NCI-H187 treated with DMSO at 0.1 percent for 48 hours (cell line): Measurements from ENCODE around the gene HSF2BP.
"Not testable (repeated sequence)": the region's sequence is repeated elsewhere in the genome, so short reads cannot be mapped to it uniquely, and the experiment has no call there.

Experiments
- DNase-seq: peaks from one replicate; lab custom pipeline; 2025; lab: John Stamatoyannopoulos, UW

HSF2BP gene

DNA sequence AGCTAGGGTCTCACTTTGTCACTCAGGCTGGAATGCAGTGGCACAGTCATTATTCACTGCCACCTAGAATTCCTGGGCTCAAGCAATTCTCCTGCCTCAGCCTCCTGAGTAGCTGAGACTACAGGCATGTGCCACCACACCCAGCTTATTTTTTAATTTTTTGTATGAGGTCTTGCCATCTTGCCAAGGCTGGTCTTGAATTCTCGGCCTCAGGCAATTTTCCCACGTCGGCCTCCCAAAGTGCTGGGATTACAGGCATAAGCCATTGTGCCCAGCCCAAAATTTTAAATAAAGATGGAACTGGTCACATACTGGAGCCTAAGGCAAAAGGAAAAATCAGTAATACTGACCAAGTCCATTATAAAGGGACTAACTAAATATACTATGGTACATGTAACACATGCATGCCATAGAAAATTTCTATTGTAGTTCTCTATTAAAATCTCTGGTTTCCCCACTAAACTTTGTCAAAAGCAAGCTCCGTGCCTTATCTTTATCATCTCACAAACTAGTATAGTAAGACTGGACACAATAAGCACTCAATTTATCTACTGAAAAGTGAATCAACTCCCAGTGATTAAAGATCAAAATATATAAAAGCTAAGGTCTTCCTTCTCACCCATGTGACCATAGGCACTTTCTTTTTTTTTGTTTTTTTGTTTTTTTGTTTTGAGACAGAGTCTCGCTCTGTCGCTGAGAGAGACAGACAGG lies 61.6 kb downstream of the HSF2BP start:
- DNase-seq: no peak

DNA sequence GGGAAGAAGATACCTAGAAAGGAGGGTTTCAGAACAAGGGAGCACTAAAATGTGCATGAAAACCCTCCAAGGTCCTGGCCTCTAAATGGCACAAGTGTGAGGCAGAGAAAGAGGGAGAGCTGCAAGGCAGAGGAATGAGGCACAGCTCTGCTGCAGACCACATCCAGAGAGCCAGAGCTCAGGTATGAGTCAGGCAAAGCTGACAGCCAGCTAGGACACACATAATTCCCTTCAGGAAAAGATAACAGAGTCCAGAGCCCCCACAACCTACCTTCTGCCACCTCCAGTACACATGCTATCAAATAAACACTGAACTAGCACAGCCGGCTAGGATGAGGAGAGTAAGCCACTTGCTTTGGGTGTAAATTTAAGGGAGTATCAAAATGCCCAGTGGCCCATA lies 62.2 kb downstream of the HSF2BP start:
- DNase-seq: no peak

DNA sequence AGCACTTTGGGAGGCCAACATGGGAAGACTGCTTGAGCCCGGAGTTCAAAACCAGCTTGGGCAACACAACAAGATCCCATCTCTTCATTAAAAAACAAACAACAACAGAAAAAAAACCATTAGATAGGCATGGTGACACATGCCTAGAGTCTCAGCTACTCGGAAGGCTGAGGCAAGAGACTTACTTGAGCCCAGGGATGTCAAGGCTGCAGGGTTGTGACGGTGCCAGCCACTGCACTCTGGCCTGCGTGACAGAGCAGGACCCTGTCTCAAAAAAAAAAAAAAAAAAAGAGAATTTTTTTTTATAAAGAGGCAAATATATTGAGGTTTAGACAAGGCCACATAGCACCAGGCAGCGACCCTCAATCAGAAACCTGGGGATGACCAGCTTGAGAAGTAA lies 62.7 kb downstream of the HSF2BP start:
- no peak for DNase-seq

DNA sequence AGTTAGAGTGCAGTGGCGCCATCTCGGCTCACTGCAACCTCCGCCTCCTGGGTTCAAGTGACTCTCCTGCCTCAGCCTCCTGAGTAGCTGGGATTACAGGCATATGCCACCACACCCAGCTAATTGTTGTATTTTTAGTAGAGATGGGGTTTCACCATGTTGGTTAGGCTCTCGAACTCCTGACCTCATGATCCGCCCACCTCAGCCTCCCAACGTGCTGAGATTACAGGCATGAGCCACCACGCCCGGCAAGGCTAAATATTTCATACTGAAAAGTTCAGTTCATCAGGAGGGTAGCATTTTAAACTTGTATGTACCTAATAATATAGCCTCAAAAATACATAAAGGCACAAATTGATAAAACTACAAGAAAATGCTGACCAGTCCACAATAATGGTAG lies 63.5 kb downstream of the HSF2BP start:
- DNase-seq: not testable (repeated sequence)

DNA sequence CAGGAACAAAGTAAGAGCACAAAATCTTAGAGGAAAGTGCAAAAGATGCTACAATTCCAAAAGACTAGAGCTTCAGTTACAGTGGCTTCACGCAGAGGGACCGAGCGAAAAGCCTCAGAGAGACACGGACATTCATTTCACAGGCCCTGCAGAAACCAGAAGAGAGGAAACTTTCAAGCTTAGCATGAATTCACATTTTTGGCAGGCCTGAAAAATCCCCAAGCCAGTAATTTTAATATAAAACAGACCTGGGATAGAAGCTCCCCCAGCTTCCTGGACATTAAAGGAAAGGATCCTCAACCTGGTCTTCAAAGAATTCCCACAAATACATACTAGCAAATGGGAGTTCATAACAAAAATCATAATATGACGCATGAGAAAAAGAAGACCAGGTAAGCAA lies 66.2 kb downstream of the HSF2BP start:
- DNase-seq: no peak

DNA sequence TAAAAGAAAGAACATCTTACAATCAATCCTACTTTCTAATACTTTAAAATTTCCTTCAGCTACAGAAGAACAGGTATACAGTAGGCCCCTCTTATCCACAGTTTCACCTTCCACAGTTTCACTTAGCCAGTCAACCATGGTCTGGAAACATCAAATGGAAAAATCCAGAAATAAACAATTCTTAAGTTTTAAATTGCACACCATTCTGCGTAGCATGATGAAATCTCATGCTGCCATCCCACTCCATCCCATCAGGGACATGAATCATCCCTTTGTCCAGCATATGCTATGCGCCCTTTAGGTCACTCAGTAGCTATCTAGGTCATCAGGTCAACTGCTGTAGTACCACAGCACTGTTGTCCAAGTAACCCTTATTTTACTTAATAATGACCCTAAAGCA lies 67.7 kb downstream of the HSF2BP start:
- DNase-seq: no peak

DNA sequence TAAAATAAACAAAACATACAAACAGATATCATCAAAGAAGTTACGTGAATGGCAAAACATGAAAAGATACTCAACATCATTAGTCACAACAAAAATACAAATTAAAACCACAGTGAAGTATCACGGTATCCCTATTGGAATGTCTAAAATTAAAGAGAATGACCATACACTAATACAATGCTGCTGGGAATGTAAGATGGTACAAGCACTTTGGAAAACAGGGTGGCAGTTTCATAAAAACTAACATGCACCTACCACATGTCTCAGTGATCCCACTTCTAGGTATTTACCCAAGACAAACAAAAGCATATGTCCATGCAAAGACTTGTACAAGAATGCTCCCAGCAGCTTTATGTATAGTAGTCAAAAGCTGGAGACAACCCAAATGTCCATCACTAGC lies 69.1 kb downstream of the HSF2BP start:
- DNase-seq: no peak

DNA sequence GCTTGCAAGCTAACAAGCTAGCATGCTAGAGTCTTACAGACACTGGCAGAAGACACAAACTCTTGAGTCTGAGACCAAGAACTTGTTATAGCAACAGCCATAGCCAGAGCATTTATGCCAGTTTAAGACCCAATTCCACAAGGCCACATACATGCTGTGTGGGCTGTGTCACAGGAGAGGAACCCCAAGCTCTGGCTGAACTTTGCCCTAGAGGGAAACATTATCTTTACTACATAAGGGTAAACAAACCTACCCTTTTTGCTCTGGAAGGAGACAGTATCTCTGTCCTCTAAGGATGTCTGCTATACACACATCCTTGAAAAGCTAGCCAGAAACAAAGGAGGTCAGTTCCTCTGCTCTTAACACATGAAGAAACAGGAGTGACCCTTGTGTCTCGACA lies 70.3 kb downstream of the HSF2BP start:
- no peak for DNase-seq

DNA sequence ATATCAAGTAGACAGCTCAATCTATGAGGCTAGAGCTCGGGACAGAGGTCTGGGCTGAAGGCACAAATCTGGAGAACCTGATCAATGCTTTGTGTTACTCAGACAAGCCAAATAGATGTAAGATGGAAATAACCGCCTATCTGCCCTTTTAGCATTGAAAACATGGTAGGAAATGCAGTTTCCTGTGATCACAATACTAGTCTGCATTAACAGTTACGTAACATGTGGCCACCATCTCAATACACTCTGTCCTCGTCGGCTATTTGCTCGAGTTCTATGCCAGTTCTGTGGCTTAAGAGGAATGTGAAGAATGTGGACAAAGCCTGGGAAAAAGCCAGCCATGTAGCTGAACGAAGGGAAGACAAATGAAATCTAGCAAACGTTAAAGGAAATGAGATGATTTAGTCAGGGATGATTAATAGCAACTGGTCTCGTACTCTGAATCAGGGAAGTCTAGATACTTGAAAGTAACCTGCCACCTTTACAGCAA lies 73.3 kb downstream of the HSF2BP start:
- DNase-seq: no peak

DNA sequence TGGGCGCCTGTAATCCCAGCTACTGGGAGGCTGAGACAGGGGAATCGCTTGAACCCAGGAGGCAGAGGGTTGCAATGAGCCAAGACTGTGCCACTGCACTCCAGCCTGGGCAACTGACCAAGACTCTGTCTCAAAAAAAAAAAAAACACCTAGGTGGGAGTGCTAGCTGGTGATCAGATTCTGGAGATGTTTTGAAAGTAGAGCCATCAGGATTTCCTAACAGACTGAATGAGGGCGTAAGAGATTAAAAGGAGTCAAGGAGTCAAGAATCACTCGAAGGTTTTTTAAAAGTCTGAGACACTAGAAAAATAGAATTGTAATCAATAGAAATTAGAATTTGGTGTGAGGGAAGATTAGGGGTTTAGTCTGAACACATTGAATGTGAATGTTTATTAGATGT lies 73.8 kb downstream of the HSF2BP start:
- DNase-seq: no peak

DNA sequence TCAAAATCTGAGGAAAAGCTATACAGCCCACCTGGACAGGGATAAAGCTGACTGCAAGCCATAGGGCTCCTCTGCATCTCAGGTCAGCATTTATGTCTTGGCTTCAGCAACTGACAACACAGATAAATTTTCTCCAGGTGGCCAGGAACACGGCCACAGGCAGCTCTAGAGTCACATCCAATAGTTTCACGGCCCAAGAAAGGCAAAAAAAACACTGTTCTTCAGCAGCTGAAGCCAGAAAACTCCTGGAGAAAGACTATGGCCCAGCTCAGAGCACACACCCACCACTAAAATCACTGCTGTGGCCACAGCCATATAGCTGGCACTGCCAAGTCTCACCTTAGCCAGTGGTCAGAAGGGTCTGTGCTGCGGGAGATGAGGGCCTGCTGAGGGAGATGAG lies 77.8 kb downstream of the HSF2BP start:
- no peak for DNase-seq

DNA sequence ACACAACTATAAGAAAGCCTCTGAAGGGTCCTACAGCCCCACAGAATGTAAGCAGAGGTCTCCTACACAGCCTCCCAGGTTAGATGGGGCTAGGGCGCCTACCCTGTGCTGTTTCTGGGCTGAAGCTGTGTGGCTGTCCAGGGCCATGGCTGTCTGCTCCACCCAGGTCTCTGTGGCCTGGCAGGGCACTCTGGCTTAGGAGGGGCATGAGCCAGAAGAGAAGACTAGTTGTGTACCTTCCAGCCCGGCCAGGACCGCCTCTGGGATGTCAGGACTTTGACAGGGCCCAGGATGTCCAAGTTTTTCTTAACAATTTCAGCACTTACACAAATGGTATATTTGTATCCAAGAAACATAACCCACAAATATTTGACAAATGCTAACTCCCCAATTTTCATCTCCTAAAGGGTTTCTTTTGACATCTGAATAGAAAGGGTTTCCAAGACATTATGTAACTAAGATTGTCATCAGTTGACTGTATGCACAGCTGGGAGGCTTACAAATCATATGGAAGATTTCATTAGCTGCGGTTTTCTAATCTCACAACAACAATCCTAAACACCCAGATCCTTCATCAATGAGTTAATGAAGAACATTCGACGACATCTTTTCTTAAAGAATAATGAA lies 80.5 kb downstream of the HSF2BP start:
- DNase-seq: no peak

DNA sequence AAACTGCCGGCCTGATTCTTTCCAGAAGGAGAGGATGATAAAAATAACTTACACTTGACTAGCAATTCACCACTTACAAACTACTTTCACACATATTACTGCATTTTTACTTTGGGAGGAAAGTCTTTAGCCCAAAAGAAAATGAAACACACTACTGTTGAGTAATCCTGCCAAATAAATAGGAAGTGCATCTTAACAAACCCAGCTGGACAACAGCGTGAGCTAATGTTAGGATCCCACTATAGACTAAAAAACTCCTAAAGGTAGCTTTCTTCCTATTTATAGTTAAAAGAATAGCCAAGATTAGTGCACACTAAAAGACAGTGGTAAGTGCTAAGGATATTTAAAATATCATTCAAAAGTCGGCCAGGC lies 83.8 kb downstream of the HSF2BP start:
- DNase-seq: no peak

DNA sequence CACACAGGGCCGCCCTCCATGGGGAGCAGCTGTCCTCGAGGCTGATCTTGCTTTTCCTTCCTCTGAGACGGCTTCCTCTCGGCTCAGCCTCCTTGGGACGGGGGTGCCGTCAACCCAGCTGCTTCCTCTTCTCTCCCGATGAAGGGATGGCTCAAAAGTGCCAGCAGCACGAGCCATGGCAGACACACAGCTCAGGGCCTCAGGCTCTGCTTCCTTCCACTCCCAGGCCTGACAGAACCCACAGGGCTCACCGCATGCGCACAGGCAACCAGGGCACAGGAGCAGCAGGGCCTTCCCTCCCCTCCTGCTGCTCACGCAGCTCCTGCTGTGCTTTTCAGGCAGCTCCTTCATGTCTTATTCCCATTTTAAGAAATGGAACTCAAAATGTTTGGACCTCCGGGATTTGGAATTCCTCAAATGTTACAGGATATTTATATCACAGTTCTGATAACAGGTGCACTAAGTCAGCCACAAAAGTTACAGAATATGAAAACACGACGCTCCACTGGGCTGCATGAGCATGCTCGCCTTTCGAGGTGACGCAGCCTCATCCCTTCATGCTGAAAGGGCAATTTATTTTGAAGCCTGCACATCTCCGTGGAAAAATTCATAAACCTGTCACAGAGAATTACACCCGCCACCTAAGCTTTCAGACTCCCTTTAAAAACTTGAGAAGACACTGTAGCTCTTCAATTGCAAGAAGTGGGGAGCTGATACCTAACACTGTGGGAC lies 84.4 kb downstream of the HSF2BP start:
- no peak for DNase-seq

DNA sequence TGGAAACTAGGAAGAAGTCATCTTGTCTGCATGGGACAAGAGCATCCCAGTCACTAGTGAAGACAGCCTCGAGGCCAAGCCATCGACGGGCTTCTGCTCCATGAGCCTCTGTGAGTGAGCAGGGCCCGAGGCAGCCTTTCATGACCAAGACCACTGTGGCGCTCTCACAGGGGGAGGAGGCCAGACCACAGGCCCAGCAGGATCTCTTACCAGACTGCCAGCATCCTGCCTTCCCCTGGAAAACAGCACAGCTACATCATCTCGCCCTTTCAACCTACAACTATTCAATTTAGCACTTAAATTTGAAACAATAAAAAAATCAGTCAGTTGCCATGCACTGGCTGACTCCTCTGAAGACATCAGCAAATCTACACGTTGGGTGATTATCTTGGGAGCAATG lies 85.4 kb downstream of the HSF2BP start:
- no peak for DNase-seq

DNA sequence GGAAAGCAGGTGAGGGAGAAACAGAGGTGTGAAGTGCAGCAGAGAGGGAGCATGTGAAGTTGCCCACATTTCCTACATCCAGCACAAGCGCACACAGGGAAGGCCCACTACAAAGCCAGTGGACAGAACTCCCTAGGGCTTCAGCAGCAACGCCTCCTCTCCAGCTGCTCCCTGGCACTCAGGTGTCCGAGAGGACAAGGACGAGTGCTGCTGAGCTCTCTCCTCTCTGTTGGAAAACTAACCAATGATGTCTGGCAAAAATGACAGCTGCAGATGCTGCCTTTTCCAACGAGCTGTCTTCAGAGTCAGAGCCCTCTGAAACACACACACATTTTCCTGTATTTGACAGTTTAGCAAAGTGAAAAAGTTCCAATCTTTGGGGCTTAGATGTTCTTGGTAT lies 86.8 kb downstream of the HSF2BP start:
- DNase-seq: no peak

DNA sequence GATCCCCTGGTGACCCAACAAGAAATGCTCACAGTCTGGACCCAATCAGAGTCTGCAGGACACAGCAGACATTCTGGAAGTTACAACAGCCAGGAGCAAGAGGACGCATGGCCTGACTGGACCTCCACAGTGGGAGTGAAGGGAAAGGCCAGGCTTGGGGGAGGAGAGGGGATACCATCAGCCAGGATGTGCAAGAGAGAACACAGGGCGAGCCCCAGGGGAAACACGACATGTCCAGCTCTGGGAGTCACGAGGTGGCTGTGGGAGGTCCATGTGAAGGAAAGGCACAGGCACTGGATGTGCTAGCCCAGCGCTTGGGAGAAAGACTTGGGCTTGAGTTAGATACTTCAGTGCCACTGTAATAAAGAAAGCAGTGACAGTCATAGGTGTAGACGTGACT lies 87.3 kb downstream of the HSF2BP start:
- no peak for DNase-seq

DNA sequence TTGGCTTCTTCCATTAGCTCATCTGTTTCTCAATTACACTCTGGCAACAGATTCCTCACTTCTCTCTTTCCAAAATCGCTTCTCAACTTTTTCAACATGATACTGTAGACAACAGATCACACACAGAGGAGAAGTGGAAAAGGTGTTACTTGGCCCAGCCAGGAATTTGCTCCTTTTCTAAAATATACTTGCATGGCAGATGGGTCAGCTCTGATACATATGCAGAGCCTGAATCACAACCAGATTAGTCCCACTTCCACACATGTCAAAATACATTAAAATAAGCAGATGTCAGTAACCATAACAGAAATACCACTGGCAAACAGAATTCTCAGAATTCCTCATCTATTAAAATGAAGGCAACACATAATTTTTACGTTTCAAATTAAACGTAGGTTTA lies 89.1 kb downstream of the HSF2BP start:
- DNase-seq: not testable (repeated sequence)

DNA sequence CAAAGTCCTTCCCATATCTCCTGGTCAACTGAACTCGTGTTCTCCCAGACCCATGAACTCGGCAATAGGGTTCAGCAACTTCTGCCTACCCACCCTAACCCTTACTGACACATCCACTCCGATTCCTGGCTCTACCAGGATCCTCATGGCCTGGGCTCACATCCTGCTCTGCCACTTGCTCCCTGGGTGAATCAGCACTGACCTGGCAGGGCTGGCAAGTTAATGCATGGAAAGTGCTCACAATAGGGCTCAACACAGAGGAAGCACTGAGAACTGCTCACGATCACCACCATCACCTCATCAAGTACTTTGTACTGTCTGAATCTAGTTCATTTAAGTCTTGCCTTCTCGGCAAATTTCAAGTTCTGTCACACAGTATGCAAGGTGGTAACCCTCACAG lies 96.8 kb downstream of the HSF2BP start:
- DNase-seq: not testable (repeated sequence)

DNA sequence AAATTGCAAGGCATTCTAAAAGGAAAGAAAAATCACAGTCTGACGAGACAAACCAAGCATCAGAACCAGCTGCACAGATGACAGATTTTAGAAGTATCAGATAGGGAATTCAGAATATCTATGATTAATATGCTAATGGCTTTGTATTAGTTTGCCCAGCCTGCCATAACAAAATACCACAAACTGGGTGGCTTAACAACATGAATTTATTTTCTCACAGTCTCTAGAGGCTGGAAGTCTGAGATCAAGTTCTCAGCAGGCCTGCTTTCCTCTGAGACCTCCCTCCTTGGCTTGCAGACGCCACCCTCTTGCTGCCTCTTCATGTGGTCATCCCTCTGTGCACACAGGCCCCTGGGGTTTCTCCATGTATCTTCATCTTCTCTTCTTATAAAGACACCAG lies 118.7 kb downstream of the HSF2BP start:
- not testable (repeated sequence) for DNase-seq

DNA sequence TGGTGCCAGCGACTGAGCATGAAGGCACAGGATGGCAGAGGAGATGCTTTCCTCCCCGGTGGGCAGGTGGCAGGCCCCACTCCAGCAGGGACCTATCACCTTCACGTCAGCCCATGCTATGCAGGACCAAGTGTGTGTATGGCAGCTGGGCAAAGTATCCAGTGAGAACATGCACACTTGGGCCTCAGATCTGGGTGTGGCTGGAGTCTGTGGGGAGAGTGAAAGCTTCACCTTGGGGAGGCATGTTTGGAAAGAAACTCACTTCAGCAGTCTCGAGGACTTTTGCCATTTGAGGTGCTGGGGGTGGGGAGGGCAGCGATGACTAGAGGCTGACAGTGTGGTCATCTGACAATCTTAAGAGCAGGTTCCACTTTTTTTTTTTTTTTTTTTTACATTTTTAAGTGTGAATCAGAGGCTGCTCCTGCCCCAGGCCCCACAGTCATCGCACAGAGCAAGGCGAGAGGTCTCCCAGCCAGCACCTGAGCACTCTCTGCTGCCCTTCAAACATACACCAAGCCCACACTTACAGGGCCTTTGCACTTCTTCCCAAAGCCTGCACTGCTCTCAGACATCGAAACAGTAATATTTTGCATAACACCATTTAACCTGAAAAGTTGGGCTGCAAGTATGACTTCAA lies 136.7 kb downstream of the HSF2BP start:
- DNase-seq: not testable (repeated sequence)

DNA sequence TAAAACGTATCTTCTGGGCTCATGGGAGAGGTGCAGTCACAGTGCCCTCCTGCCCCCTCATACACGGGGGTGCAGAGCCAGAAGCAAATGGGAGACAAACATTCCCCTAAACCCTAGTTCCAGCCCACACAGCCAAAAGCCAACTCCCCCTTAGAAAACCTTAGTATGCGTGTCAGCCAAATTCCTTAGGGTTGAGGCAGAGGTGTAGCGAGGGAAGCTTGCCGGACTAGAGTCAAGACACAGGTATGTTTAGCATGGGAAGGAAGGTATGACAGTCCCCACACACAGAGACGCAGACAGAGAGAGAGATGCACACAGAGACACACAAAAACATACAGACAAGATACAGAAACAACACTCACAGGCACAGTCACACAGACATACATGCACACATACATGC lies 141.6 kb downstream of the HSF2BP start:
- not testable (repeated sequence) for DNase-seq
